ENCODE measurements around the gene TMEM185B. TPM values are rescaled to one million over a fixed set of nuclear protein-coding genes. Genes with fewer than 3 reads are reported as not detected.

TMEM185B gene
- polyA plus RNA-seq, 3 donors from 2014 or later: 12.6 to 30.4 (median 20.5) TPM

DNA sequence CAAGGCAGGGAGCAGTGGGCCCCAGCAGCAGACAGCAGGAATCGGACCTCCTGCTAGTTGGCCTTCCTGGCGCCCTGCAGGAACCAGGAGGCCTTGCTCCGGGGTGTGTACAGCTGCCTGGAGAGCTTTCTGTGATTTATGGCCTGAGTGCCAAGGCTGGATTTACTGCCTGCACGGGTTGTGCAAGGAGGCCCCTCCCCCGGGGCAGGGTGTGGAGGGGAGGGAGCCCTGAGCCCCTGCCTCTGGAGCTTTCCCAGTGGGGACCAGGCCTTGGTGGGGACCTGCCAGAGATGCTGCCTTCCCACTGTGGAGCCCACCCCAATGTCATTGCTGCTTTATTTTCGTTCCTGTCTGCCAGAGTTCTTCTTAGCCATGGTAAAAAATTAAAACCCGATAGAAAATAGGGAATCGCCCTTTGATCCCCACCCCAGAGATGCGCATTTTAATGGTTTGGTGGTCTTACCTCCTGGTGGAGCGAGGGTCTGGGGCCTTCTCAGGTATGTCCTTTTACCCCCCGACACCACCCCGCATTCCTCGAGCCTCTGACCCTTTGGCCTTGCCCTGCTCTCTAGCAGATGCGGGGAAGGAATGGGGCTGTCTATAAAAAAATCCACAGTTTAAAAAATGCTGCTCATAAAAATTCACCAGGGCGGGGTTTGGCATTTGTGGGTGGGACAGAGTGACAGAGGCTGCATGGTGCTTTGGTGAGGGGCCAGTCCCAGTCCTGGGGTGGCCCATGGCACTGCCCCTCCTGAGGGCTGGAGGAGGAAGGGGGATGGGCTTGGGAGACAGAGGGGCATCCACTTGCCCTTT is 22.5 kb upstream of the TMEM185B start:
- Mint-ChIP-seq H3K4me1 (no peaks in the 10 kb centered on the region), H3K27me3 (ENCODE audit: low read depth in 3 of 3) (peaks cover 0 to 5% (median 0%) of the 10 kb centered on the region in 3 donors), H3K9me3 (peaks cover 0 to 3% (median 0%) of the 10 kb centered on the region in 6 donors), H3K4me3 (no peak overlapping the region), H3K27ac (no peak overlapping the region), H3K36me3 (no peaks in the 10 kb centered on the region)
- DNase-seq: no peak

DNA sequence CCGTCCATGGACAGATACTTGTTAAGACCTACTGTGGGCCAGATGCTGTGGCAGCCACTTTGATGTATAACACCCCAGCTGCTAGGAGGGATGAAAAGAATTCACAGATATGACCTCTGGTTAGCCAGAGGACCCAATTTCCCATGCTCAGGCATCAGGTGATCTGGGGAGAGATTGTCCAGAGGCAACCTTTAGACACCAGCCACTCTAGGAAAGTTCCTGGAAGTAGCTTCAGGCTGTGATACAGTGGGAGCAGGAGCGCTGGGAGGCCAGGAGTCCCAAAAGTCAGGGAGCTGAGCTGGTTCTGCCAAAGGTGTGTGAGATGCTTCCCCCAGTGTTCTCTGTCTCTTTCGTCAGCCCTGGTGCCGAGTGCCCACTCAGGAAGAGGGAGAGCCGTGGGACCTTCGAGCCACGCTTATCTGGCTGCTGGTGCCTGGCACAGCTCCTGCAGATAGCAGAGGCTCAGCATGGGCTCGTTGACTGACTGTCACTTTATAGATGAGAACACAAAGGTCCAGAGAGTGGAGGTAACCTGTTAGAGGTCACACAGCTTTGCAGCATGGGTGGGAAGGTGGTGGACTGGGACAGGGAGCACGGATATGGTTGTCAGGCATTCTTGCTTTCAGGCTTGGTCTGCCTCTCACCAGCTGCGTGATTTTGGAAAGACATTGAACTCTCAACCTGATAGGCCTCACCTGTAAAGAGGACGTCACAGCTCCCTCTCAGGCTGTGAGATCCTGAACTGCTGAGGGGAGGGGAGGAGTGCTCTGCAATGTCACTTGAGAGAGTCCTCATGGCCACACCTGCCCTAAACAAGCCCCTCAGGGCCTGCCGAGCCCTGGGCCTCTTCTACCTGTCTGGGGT is 21.7 kb upstream of the TMEM185B start:
- DNase-seq: no peak
- H3K36me3 Mint-ChIP-seq: no peaks in the 10 kb centered on the region
- H3K9me3 Mint-ChIP-seq: peaks cover 0 to 3% (median 0%) of the 10 kb centered on the region in 6 donors
- no peak overlapping the region for H3K27ac Mint-ChIP-seq
- H3K4me1 Mint-ChIP-seq: no peaks in the 10 kb centered on the region
- no peak overlapping the region for H3K4me3 Mint-ChIP-seq
- H3K27me3 Mint-ChIP-seq (ENCODE audit: low read depth in 3 of 3): peaks cover 0 to 7% (median 0%) of the 10 kb centered on the region in 3 donors

DNA sequence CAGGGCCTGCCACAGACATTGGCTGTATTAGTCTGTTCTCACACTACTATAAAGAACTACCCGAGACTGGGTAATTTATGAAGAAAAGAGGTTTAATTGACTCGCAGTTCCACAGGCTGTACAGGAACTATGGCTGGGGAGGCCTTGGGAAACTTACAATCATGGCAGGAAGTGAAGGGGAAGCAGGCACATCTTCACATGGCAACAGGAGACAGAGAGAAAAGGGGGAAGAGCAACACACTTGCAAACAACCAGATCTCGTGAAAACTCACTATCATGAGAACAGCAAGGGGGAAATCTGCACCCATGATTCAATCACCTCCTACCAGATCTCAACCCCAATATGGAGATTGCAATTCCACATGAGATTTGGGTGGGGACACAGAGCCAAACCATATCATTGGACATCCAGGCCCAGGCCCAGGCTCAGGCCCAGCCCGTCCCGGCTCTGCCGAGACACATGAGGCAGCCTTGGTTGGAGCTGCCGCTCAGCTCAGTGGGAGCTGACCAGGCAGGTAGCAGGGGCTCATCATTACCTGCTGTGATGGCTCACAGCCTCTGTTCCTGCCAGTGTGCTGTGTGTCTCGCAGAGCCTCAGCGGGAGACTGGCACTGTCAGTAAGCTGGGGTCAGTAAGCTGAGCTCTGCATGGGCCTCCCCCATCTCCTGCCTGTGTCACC is 20.8 kb upstream of the TMEM185B start:
- H3K27me3 Mint-ChIP-seq (ENCODE audit: low read depth in 3 of 3): peaks cover 0 to 7% (median 0%) of the 10 kb centered on the region in 3 donors
- H3K36me3 Mint-ChIP-seq: no peaks in the 10 kb centered on the region
- no peak overlapping the region for H3K27ac Mint-ChIP-seq
- H3K9me3 Mint-ChIP-seq: peaks cover 0 to 3% (median 0%) of the 10 kb centered on the region in 6 donors
- no peak overlapping the region for H3K4me3 Mint-ChIP-seq
- DNase-seq: no peak
- H3K4me1 Mint-ChIP-seq: no peaks in the 10 kb centered on the region

DNA sequence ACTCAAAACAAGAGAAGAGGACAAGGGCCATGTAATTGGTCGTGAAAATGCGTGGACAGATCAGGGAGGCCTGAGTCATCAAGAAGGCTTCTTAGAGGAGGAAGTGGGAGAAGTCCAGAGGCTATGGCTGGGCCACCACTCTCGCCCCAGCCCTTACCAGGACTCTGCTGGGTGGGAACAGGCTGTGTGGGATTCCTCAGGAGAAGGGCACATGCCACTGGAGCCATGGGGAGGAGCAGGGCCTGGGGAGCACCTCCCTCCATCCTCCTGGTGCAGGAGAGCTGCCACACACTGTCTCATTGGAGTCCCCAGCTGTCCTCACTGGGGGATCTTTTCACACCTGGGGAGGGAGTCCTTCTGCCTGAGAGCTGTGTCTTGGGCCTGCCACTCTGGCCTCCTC is 20.0 kb upstream of the TMEM185B start:
- H3K27me3 Mint-ChIP-seq (ENCODE audit: low read depth in 3 of 3): peaks cover 0 to 6% (median 0%) of the 10 kb centered on the region in 3 donors
- H3K4me1 Mint-ChIP-seq: no peaks in the 10 kb centered on the region
- H3K4me3 Mint-ChIP-seq: no peak overlapping the region
- no peak overlapping the region for H3K27ac Mint-ChIP-seq
- DNase-seq: no peak
- peaks cover 0 to under 1% (median 0%) of the 10 kb centered on the region in 3 donors for H3K36me3 Mint-ChIP-seq
- peaks cover 0 to 3% (median 0%) of the 10 kb centered on the region in 6 donors for H3K9me3 Mint-ChIP-seq

DNA sequence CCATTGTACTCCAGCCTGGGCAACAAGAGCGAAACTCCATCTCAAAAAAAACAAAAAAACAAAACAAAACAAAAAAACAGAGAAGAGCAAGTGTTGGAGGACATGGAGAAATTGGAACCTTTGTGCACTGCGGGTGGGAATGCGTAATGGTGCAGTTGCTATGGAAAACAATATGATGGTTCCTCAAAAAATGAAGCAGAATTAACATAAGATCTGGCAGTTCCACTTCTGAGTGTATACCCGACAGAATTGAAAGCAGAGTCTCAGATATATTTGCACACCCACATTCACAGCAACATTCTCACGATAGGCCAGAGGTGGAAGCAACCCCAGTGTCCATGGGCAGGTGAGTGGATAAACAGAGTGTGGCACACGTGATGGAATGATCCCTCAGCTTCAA is 18.5 kb upstream of the TMEM185B start:
- H3K27me3 Mint-ChIP-seq (ENCODE audit: low read depth in 3 of 3): peaks cover 0 to 4% (median 4%) of the 10 kb centered on the region in 3 donors
- no peak for DNase-seq
- H3K27ac Mint-ChIP-seq: peak overlapping the region in 1 of 6 donors; percentile 23
- H3K4me3 Mint-ChIP-seq: no peak overlapping the region
- H3K4me1 Mint-ChIP-seq: no peaks in the 10 kb centered on the region
- peaks cover 0 to 3% (median 0%) of the 10 kb centered on the region in 6 donors for H3K9me3 Mint-ChIP-seq
- H3K36me3 Mint-ChIP-seq: peaks cover 0 to 4% (median 0%) of the 10 kb centered on the region in 3 donors

GRCh38 chr2:120240901-120241429 is 17.8 kb upstream of the TMEM185B start:
- Mint-ChIP-seq H3K27me3 (ENCODE audit: low read depth in 3 of 3) (peaks cover 0 to 4% (median 4%) of the 10 kb centered on the region in 3 donors), H3K4me1 (no peaks in the 10 kb centered on the region), H3K4me3 (no peak overlapping the region), H3K9me3 (peaks cover 0 to 3% (median 0%) of the 10 kb centered on the region in 6 donors), H3K36me3 (peaks cover 0 to 4% (median 0%) of the 10 kb centered on the region in 3 donors), H3K27ac (no peak overlapping the region)
- no peak for DNase-seq

GRCh38 chr2:120239488-120240287 is 16.5 kb upstream of the TMEM185B start:
- no peaks in the 10 kb centered on the region for H3K4me1 Mint-ChIP-seq
- peaks cover 0 to 3% (median 0%) of the 10 kb centered on the region in 6 donors for H3K9me3 Mint-ChIP-seq
- H3K27ac Mint-ChIP-seq: no peak overlapping the region
- no peak overlapping the region for H3K4me3 Mint-ChIP-seq
- peaks cover 0 to 4% (median 4%) of the 10 kb centered on the region in 3 donors for H3K27me3 Mint-ChIP-seq (ENCODE audit: low read depth in 3 of 3)
- H3K36me3 Mint-ChIP-seq: peaks cover 0 to 4% (median 0%) of the 10 kb centered on the region in 3 donors
- no peak for DNase-seq

DNA sequence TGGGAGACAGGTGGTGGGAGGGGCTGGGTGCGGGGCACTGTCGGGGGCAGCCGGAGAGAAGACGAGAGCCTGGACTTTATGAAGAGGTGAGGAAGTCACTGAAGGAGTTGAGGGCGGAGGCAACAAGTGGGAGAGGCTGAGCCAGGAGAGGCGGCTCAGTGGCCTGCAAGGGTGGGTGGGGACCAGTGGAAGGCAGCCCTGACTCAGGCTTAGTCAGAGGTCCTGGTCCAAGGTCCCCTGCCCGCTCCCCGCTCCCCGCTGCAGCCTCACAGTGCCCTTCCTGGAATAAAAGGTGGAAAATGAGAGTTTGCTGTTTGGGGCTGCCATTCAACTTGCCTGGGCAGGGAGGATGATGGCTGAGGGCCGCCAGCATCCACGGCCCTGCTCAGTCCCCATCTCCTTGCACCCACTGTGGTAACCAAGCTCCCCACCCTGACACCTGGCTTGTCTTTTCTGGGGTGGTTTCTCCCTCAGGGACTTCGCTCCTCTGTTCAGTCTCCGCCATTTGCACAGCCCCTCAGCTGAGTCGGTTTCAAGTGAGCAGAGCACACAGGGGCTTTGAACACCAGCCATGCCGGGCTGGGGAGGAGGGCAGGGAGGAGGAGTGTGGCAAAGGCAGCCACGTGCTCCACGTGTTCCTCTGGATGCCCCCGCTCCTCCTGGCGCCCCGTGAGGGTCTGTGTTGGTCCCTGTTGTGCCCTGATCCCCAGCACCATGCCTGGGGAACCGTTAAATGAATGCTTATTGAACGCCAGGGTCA is 15.7 kb upstream of the TMEM185B start:
- Mint-ChIP-seq H3K36me3 (peaks cover 0 to 4% (median 0%) of the 10 kb centered on the region in 3 donors), H3K27ac (no peak overlapping the region), H3K4me1 (peaks cover 0 to 1% of the 10 kb centered on the region in 2 donors), H3K27me3 (ENCODE audit: low read depth in 3 of 3) (peaks cover 0 to 4% (median 4%) of the 10 kb centered on the region in 3 donors), H3K9me3 (peaks cover 0 to 3% (median 0%) of the 10 kb centered on the region in 6 donors), H3K4me3 (no peak overlapping the region)
- no peak for DNase-seq

DNA sequence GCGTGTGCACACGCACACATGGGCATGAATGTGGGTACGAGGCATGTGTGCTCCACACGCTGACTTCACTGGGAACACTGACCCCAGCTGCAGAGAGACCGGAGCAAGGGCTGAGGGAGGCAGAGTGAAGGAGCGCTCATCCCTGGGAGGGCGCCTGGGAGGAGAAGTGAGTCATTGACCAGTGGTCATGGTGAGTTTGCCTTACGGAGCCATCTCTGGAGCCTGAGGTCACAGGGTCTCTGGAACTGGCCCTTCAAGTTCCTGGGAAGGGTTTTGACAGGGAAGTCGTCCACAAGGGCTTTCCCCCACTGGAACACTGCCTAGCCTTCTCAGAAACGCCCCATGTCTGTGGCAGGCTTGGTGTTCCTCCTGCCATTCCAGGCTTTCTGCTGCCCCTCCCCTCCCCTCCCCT is 14.3 kb upstream of the TMEM185B start:
- H3K27me3 Mint-ChIP-seq (ENCODE audit: low read depth in 3 of 3): peaks cover 0 to 4% (median 2%) of the 10 kb centered on the region in 3 donors
- H3K4me1 Mint-ChIP-seq: peaks cover 10 to 11% of the 10 kb centered on the region in 2 donors
- H3K9me3 Mint-ChIP-seq: no peaks in the 10 kb centered on the region
- H3K27ac Mint-ChIP-seq: no peak overlapping the region
- no peak for DNase-seq
- H3K36me3 Mint-ChIP-seq: peaks cover 0 to 4% (median 0%) of the 10 kb centered on the region in 3 donors
- no peak overlapping the region for H3K4me3 Mint-ChIP-seq

DNA sequence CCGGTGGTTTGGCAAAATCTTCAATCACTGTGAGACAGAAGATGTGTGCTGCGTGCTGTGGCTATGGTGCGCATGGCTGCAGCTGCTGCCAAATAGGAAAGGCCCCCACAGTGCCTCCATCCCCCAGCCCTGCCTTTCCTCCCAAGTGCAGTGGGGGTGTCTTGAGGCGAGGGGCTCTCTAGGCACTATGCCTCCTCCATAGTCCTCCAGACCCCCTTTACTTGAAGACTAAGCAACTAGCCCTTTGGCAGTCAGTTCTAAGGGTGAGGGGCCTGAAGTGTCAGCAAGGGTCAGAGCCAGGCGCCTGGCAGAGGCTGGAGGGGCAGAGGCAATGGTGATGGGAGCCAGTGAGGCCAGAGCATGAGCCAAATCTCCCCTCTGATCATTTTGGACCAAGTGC is 13.6 kb upstream of the TMEM185B start:
- H3K27ac Mint-ChIP-seq: no peak overlapping the region
- DNase-seq: no peak
- H3K4me3 Mint-ChIP-seq: no peak overlapping the region
- peaks cover 0 to 4% (median 2%) of the 10 kb centered on the region in 3 donors for H3K27me3 Mint-ChIP-seq (ENCODE audit: low read depth in 3 of 3)
- H3K36me3 Mint-ChIP-seq: peaks cover 0 to 4% (median 0%) of the 10 kb centered on the region in 3 donors
- peaks cover 17 to 18% of the 10 kb centered on the region in 2 donors for H3K4me1 Mint-ChIP-seq
- no peaks in the 10 kb centered on the region for H3K9me3 Mint-ChIP-seq

DNA sequence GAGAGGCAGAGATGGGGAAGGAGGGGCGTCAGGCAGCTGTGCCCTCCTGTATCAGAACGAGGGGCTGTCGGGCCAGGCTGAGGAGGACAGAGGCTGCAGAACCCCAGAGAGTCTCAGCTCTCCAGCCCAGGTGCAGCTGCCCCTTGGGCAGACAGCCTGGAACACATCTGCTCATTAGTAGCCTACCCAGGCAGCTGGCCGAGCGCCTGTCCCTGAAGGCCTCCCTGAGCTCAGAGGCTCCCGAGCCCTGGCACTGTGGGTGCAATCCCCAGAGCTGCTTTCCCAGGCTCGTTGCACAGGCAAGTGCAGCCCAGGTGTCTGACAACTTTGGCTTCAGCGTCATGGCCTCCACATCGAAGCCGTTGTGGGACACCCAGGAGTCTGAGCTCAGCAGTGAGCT is 13.1 kb upstream of the TMEM185B start:
- H3K27me3 Mint-ChIP-seq (ENCODE audit: low read depth in 3 of 3): peaks cover 0 to 4% (median 2%) of the 10 kb centered on the region in 3 donors
- H3K4me3 Mint-ChIP-seq: no peak overlapping the region
- no peak for DNase-seq
- no peak overlapping the region for H3K27ac Mint-ChIP-seq
- no peaks in the 10 kb centered on the region for H3K9me3 Mint-ChIP-seq
- peaks cover 0 to 4% (median 0%) of the 10 kb centered on the region in 3 donors for H3K36me3 Mint-ChIP-seq
- peaks cover 22% of the 10 kb centered on the region in 2 donors for H3K4me1 Mint-ChIP-seq

GRCh38 chr2:120235681-120236080 is 12.5 kb upstream of the TMEM185B start:
- Mint-ChIP-seq H3K4me3 (no peak overlapping the region), H3K27me3 (ENCODE audit: low read depth in 3 of 3) (peaks cover 0 to 4% (median 4%) of the 10 kb centered on the region in 3 donors), H3K27ac (no peak overlapping the region), H3K9me3 (no peaks in the 10 kb centered on the region), H3K36me3 (peaks cover 0 to 4% (median 0%) of the 10 kb centered on the region in 3 donors), H3K4me1 (peaks cover 28 to 29% of the 10 kb centered on the region in 2 donors)
- no peak for DNase-seq
